Measurements from ENCODE around the gene SNX27. TPM values are rescaled to one million over a fixed set of nuclear protein-coding genes. Genes with fewer than 3 reads are reported as not detected.
"Not testable (repeated sequence)": the region's sequence is repeated elsewhere in the genome, so short reads cannot be mapped to it uniquely, and the experiment has no call there.

The SNX27 gene
- total and polyA plus RNA-seq, 12 donors: 6.5 to 37.8 (median 32.2) TPM

- intact Hi-C loops (cut with DNase I): no loop called here
- TF ChIP-seq, protein P1, sequence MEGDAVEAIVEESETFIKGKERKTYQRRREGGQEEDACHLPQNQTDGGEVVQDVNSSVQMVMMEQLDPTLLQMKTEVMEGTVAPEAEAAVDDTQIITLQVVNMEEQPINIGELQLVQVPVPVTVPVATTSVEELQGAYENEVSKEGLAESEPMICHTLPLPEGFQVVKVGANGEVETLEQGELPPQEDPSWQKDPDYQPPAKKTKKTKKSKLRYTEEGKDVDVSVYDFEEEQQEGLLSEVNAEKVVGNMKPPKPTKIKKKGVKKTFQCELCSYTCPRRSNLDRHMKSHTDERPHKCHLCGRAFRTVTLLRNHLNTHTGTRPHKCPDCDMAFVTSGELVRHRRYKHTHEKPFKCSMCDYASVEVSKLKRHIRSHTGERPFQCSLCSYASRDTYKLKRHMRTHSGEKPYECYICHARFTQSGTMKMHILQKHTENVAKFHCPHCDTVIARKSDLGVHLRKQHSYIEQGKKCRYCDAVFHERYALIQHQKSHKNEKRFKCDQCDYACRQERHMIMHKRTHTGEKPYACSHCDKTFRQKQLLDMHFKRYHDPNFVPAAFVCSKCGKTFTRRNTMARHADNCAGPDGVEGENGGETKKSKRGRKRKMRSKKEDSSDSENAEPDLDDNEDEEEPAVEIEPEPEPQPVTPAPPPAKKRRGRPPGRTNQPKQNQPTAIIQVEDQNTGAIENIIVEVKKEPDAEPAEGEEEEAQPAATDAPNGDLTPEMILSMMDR (IDR thresholded peaks at IDR 0.05): no peak
These were observed 61.6 kb downstream of the SNX27 start for GRCh38 chr1:151673407-151673806.

DNA sequence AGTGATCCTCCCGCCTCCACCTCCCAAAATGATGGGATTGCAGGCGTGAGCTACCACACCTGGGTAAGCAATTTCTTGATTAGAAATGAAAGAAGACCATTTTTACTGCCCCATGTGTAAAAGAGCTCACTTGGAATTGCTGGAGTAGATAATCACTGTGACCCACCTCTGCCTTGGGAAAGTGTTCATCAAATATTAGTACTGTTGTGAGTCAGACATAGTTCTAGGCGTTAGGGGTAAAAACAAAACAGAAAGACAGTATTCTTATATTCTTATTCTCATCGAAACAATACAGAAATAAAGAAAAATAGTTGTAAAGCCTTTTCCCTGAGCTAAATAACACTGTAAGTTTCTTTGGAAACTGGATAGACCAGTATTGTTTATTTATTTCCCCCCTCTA, 68.5 kb downstream of the SNX27 start:
- Histone ChIP-seq H3K9me3 (no peaks in the 10 kb centered on the region), H3K27me3 (no peaks in the 10 kb centered on the region), H3K4me1 (peaks cover 0 to 21% (median 3%) of the 10 kb centered on the region in 9 donors), H3K27ac (no peak overlapping the region), H3K4me3 (no peak overlapping the region), H3K36me3 (peaks cover 0 to 65% (median 0%) of the 10 kb centered on the region in 9 donors)
- intact Hi-C loops (cut with DNase I): no loop called here
- 84 to 88% methylated on average over 4 of the region's 4 CpGs for WGBS, 2 donors
- DNase-seq (no peak), ATAC-seq (no peak)
- TF ChIP-seq, protein P1 (IDR thresholded peaks at IDR 0.05): no peak

More at GRCh38 chr1:151673407-151673806, 61.6 kb downstream of the SNX27 start:
- Histone ChIP-seq H3K4me1 (peaks cover 0 to 4% (median 0%) of the 10 kb centered on the region in 9 donors), H3K27ac (no peak overlapping the region), H3K4me3 (no peak overlapping the region), H3K27me3 (no peaks in the 10 kb centered on the region), H3K36me3 (peaks cover 0 to 57% (median 20%) of the 10 kb centered on the region in 9 donors), H3K9me3 (peaks cover 0 to 22% (median 0%) of the 10 kb centered on the region in 11 donors)
- no peak for DNase-seq
- no peak for ATAC-seq
- WGBS, 2 donors: 76 to 85% methylated on average over 1 of the region's 1 CpG

DNA sequence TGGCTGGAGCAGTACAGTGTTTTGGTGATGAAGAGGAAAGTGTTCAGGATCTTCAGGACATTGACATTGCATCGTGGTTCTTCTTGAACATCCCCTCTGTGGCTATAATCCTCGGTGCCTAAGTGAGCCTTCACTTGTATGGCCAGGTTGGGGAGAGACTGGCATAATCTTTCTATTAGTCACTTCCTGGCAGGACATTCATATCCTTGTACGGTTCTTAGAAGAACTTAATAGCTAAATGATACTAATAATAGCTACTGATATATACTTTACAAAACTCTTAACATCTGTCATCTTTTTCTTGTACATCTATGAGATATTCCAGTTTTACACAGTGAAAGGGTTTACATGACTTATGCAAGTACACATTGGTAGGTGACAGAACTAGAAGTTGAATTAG, 69.0 kb downstream of the SNX27 start:
- Histone ChIP-seq H3K9me3 (no peaks in the 10 kb centered on the region), H3K27ac (no peak overlapping the region), H3K4me1 (peaks cover 0 to 21% (median 3%) of the 10 kb centered on the region in 9 donors), H3K36me3 (peaks cover 0 to 69% (median 0%) of the 10 kb centered on the region in 9 donors), H3K4me3 (no peak overlapping the region), H3K27me3 (no peaks in the 10 kb centered on the region)
- 28 to 44% methylated on average over 3 of the region's 3 CpGs for WGBS, 2 donors
- ATAC-seq (peak in 3 of 8 donors; percentile 39 to 74 (median 64)), DNase-seq (no peak)
- TF ChIP-seq, protein P1 (IDR thresholded peaks at IDR 0.05): no peak
- intact Hi-C loops (cut with DNase I): no loop called here

DNA sequence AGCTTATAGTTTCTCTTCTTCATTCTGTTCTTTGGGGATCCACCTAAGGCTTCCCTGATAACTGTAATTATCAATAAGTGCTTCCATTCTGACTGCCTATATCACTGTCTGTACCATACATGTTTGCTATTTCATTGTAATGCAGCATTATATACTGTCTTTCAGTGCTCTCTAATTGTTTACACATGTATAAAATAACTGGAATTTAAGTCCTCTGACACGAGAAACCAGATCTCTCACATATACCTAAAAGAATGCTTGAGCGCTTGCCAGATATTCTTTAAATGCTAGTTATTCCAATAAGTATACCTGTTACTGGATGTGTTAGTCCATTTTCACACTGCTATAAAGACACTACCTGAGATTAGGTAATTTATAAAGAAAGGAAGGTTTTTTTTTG, 70.1 kb downstream of the SNX27 start:
- no peak overlapping the region for H3K4me3 ChIP-seq
- DNase-seq (no peak), ATAC-seq (no peak)
- H3K27me3 ChIP-seq: no peaks in the 10 kb centered on the region
- intact Hi-C loops (cut with DNase I): no loop called here
- H3K27ac ChIP-seq: no peak overlapping the region
- TF ChIP-seq, protein P1 (IDR thresholded peaks at IDR 0.05): no peak
- peaks cover 0 to 74% (median 0%) of the 10 kb centered on the region in 9 donors for H3K36me3 ChIP-seq
- WGBS, 2 donors: 96 to 97% methylated on average over 2 of the region's 2 CpGs
- peaks cover 0 to 21% (median 3%) of the 10 kb centered on the region in 9 donors for H3K4me1 ChIP-seq
- H3K9me3 ChIP-seq: no peaks in the 10 kb centered on the region

DNA sequence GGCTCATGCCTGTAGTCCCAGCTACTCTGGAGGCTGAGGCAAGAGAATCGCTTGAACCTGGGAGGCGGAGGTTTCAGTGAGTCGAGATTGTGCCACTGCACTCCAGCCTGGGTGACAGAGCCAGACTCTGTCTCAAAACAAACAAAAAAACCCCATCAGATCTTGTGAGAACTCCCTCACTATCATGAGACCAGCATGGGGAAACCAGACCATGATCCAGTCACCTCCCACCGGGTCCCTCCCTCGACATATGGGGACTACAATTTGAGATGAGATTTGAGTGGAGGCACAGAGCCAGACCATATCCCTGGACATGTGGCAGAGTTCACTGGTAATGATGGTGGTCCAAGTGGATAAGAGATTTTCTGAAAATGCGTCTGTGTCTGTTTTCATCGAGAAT, 71.1 kb downstream of the SNX27 start:
- H3K27ac ChIP-seq; H3K4me3 ChIP-seq; H3K9me3 ChIP-seq; H3K27me3 ChIP-seq; intact Hi-C loops (cut with DNase I); DNase-seq; ATAC-seq: not testable (repeated sequence)
- WGBS, 2 donors: 94 to 96% methylated on average over 7 of the region's 7 CpGs
- peaks cover 0 to 76% (median 0%) of the 10 kb centered on the region in 9 donors for H3K36me3 ChIP-seq
- peaks cover 0 to 21% (median 3%) of the 10 kb centered on the region in 9 donors for H3K4me1 ChIP-seq
